Limb (tissue), 2 donors: ENCODE results near the gene C10orf62.
"Not testable (repeated sequence)": the region's sequence is repeated elsewhere in the genome, so short reads cannot be mapped to it uniquely, and the experiment has no call there.

Source experiments
- DNase-seq, 2 donors: peaks; one replicate each; pipeline ENCODE4 v3.0.0-alpha.2; 2016; ENCODE audit errors: extremely low spot score in 2 of 2

C10orf62 gene

GRCh38 chr10:97627731-97628130 is 38.2 kb downstream of the C10orf62 start:
- DNase-seq = no peak

DNA sequence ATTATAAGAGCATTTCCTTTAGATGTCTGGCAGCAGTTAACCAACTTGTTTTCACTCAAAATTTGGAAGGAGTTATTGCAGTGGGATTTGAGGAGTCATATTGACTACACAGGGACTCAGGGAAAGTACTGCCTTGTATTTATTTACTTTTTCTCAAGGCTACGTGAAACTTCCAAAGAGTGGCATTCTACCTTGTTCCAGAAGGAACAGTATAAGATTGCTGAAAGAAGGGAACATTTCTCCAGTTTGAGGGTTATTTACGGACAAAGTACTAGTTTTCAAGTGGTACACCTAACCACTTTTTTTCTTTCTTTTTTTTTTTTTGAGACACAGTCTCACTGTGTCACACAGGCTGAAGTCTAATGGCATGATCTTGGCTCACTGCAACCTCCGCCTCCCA is 38.7 kb downstream of the C10orf62 start:
- no peak for DNase-seq

- no peak for DNase-seq
These were observed 39.8 kb downstream of the C10orf62 start for GRCh38 chr10:97629289-97629688.

DNA sequence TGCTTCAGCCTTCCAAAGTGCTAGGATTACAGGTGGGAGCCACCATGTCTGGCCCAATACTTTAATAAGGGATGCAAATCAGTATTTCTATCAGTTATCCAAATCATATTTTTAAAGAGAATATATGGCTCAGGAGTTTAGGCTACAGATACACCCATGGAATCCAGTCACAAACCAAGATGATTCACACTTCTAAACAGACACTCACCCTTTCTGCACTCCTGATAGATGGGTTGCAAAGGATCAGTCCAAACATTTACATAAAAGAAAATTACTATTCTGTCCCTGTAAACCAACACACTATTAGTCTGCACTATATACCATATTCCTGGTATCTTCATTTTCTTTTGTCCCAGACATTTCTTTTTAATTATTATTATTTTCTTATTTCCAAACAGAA is 41.6 kb downstream of the C10orf62 start:
- DNase-seq = no peak

DNA sequence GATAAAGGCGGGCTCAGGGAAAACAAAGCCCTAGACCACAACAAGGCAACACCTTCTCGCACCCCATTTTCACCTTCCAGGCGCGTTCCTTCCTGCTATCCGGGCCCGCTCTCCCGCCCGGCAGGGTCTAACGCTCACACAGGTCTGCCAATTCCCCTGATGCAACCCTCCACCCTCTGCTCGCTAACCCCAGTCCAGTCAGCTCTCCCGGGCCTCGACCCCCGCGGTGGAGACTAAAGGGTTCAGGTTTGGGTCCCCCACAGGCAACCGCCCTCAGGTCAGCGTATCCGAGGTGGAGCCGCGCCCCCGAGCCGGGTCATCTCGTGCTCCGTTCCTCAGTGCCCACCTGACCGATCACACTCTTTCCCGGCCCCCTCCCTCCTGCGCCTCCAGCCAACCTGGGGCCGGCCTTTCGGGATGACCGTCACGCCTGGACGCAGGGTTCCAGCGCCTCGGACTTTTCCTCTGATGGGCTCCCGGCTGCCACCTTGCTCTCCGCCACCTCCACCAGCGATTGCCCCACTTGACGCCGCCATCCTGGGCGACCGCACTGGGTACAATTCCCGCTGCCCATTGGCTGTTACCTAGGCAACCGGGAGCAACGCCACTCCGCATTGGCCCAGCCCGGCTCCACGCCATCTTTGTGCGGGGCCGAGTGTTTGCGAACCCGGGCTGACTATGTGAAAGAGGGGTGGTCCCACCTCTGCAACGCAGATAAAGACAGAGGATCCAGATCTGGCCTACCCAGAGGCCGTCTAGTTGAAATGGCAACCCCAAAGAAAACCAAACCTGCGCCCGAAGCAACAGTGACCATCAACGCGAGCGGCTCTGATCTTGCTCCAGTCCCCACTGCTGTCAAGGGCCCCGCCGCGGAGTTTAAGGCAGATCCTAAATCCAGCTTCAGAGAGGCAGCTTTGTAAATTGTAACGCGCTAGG is 43.7 kb downstream of the C10orf62 start, which contains the start of gene MORN4:
Gene MORN4 (minus strand): TSS at position 552 of the 936 bp plus-strand sequence. CDS start 13,847 bp downstream, outside the sequence.
- DNase-seq = peak; percentile 95 to 96

DNA sequence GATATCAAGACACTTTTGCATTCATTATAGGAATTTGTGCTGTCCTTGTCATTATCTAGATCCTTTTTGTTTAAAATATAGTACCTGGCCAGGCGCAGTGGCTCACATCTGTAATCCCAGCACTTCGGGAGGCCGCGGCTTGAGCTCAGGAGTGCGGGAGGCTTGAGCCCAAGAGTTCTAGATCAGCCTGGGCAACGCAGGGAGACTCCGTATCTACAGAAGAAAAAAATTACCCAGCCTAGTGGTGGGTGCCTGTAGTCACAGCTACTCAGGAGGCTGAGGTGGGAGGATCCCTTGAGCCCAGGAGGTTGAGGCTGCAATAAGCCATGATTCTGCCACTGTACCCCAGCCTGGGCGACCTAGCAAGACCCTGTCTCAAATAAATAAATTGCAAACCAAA is 44.4 kb downstream of the C10orf62 start:
- DNase-seq = no peak

GRCh38 chr10:97635577-97635976 is 46.1 kb downstream of the C10orf62 start:
- no peak for DNase-seq

- DNase-seq = not testable (repeated sequence)
These were observed 49.6 kb downstream of the C10orf62 start for GRCh38 chr10:97639090-97639489.

DNA sequence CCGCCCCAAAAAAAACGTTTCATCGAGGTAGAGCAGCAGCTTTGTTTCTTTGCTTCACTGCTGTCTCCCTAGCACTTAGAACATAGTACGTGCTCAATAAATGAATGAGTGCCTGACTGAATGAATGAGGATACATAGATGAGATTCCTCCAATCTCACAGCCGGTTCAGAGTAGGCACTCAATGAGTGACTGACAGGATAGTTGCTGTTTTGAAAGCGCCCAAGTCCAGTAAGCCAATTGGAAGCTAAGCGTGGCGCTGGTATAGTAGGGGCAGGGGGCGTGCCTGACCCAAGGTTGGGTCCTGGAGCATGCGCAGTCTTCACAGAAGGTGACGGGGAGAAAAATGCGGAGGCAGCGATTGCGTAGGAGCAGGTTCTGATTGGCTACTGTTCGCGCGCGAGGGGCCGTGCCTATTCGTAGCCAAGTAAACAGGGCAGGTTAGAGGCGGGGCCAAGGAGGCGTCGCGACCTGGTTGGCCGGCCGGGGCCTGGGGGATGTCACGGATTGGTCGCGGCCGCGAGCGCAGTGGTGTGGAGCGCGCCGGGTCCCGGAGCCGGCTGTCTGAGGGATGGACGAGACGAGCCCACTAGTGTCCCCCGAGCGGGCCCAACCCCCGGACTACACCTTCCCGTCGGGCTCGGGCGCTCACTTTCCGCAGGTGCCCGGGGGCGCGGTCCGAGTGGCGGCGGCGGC is 50.8 kb downstream of the C10orf62 start, which contains the start of gene PI4K2A:
Gene PI4K2A (plus strand): TSS at position 498 of the 694 bp plus-strand sequence. CDS start 72 bp downstream, at position 570.
- peak; percentile 98 to 99 for DNase-seq
